CD14-positive monocyte (primary cell): ENCODE results near the gene HSFX2. TPM values are rescaled to one million over a fixed set of nuclear protein-coding genes. Genes with fewer than 3 reads are reported as not detected.

Experiments
- DNase-seq, 3 donors: peaks; one replicate each; pipeline ENCODE4 v3.0.0-alpha.2; 2011 to 2022
- H2AFZ ChIP-seq: 2 replicates; pipeline ENCODE4 v1.6.0; 2012; ENCODE audit warnings: mild to moderate bottlenecking, low read depth, low read length, inconsistent platforms; ENCODE audit not compliant: insufficient read depth, poor library complexity, severe bottlenecking
- H3K27ac ChIP-seq, 2 donors: 1 replicate in 1 of 2; 2 replicates in 1 of 2; pipeline ENCODE4 v1.5.1; 2012 to 2013; ENCODE audit warnings: low read length in 2 of 2, control low read depth in 1 of 2, inconsistent platforms in 1 of 2, low read depth in 1 of 2, mild to moderate bottlenecking in 1 of 2
- H3K27me3 ChIP-seq, 2 donors: one replicate each; pipeline versions ENCODE4 v1.6.0 to v1.6.1; 2011 to 2013; ENCODE audit warnings: low read length in 2 of 2; ENCODE audit not compliant: control insufficient read depth in 2 of 2, insufficient read depth in 2 of 2
- H3K36me3 ChIP-seq, 2 donors: replicated peaks in 1 of 2; 1 replicate in 1 of 2; 2 replicates in 1 of 2; pipeline versions ENCODE4 v1.5.1 to v1.6.1; 2012 to 2013; ENCODE audit warnings: low read length in 2 of 2, control low read depth in 1 of 2, inconsistent platforms in 1 of 2, mild to moderate bottlenecking in 1 of 2; ENCODE audit not compliant: insufficient read depth in 2 of 2, control insufficient read depth in 1 of 2
- H3K4me1 ChIP-seq, 2 donors: 1 replicate in 1 of 2; 2 replicates in 1 of 2; pipeline versions ENCODE4 v1.5.1 to v1.6.1; 2012 to 2013; ENCODE audit warnings: low read length in 2 of 2, control low read depth in 1 of 2, inconsistent platforms in 1 of 2, mild to moderate bottlenecking in 1 of 2, moderate library complexity in 1 of 2; ENCODE audit not compliant: insufficient read depth in 2 of 2, control insufficient read depth in 1 of 2
- H3K4me2 ChIP-seq: replicated peaks from 2 replicates; pipeline ENCODE3; 2012; ENCODE audit warnings: low read length, moderate library complexity, mild to moderate bottlenecking; ENCODE audit not compliant: poor library complexity, severe bottlenecking; ENCODE audit errors: extremely low read depth
- H3K4me3 ChIP-seq, 3 experiments: fragments of 200-600 bp in 1 of 3; sonication (generic) in 1 of 3; replicated peaks in 1 of 3; 1 replicate in 2 of 3; 2 replicates in 1 of 3; pipeline ENCODE4 v1.5.1; 2011 to 2013; ENCODE audit warnings: low read length in 3 of 3, mild to moderate bottlenecking in 3 of 3, control low read depth in 2 of 3, low read depth in 2 of 3, inconsistent platforms in 1 of 3, moderate library complexity in 1 of 3
- H3K79me2 ChIP-seq: 2 replicates; pipeline ENCODE4 v1.6.0; 2012; ENCODE audit warnings: mild to moderate bottlenecking, control low read depth, inconsistent platforms, low read length, moderate library complexity; ENCODE audit not compliant: insufficient read depth
- H3K9ac ChIP-seq: 2 replicates; pipeline ENCODE4 v1.6.0; 2017; ENCODE audit warnings: low read length, mild to moderate bottlenecking; ENCODE audit not compliant: insufficient read depth, poor library complexity, severe bottlenecking
- H3K9me3 ChIP-seq, 2 donors: replicated peaks in 1 of 2; 1 replicate in 1 of 2; 2 replicates in 1 of 2; pipeline versions ENCODE4 v1.5.1 to v1.6.1; 2012 to 2013; ENCODE audit warnings: low read length in 2 of 2, control low read depth in 1 of 2; ENCODE audit not compliant: control insufficient read depth in 1 of 2, insufficient read depth in 1 of 2
- H4K20me1 ChIP-seq: 2 replicates; pipeline ENCODE4 v1.6.0; 2012; ENCODE audit warnings: mild to moderate bottlenecking, low read length, control low read depth, moderate library complexity; ENCODE audit not compliant: insufficient read depth
- H3K27ac Mint-ChIP-seq, 7 donors: one replicate each; pipeline ENCODE4 v1.8.0; 2020; ENCODE audit warnings: mild to moderate bottlenecking in 7 of 7, mixed read lengths in 7 of 7, moderate library complexity in 6 of 7, inconsistent platforms in 2 of 7
- H3K27me3 Mint-ChIP-seq, 3 donors: one replicate each; pipeline ENCODE4 v1.8.0; 2021 to 2022; ENCODE audit warnings: low read depth in 3 of 3, mild to moderate bottlenecking in 3 of 3, mixed read lengths in 3 of 3, moderate library complexity in 3 of 3, inconsistent platforms in 1 of 3
- H3K36me3 Mint-ChIP-seq, 2 donors: one replicate each; pipeline ENCODE4 v1.8.0; 2020; ENCODE audit warnings: mixed read lengths in 2 of 2, inconsistent platforms in 1 of 2, mild to moderate bottlenecking in 1 of 2
- H3K4me1 Mint-ChIP-seq: one replicate; pipeline ENCODE4 v1.8.0; 2020; ENCODE audit warnings: mild to moderate bottlenecking, mixed read lengths
- H3K4me3 Mint-ChIP-seq, 2 donors: one replicate each; pipeline ENCODE4 v1.8.0; 2020; ENCODE audit warnings: mild to moderate bottlenecking in 2 of 2, mixed read lengths in 2 of 2, moderate library complexity in 1 of 2
- H3K9me3 Mint-ChIP-seq, 7 donors: one replicate each; pipeline ENCODE4 v1.8.0; 2020 to 2022; ENCODE audit warnings: mixed read lengths in 7 of 7, mild to moderate bottlenecking in 6 of 7, moderate library complexity in 6 of 7, inconsistent platforms in 2 of 7
- CTCF ChIP-seq: fragments of 200-600 bp; IDR thresholded peaks from one replicate; pipeline ENCODE4 v1.8.0; 2022; ENCODE audit warnings: antibody characterized with exemption, mild to moderate bottlenecking
- WGBS: methylation state at CpG from one replicate; pipeline ENCODE4 v1.1.5; 2013; ENCODE audit warnings: missing lambda C conversion rate; ENCODE audit not compliant: insufficient coverage; 5-methylcytosine and 5-hydroxymethylcytosine counted together
- intact Hi-C, 2 donors: fragments of 100-400 bp; cut with micrococcal nuclease; formaldehyde crosslinking; loops; one replicate each; pipeline versions ENCODE4 v1.15.0 to v1.15.1; 2023
- polyA plus RNA-seq, 3 donors: library from polyadenylated mRNA; depleted of rRNA in 1 of 3; unstranded in 2 of 3; stranded (reverse) in 1 of 3; fragments of 300-500 nt in 2 of 3; fragments of >200 nt in 1 of 3; fragmentation: Illumina TruSeq in 2 of 3; gene quantifications; 1 replicate in 2 of 3; 2 replicates in 1 of 3; pipeline ENCODE4 v1.2.3, GENCODE V29; 2012 to 2021

HSFX2 gene
- polyA plus RNA-seq, 3 donors = 0.11 TPM; not detected in 2

GRCh38 chrX:149633511-149633910, 38.4 kb upstream of the HSFX2 start:
- no peak for DNase-seq
- peaks cover 20% of the 10 kb centered on the region for H3K4me1 Mint-ChIP-seq
- no peak overlapping the region for H3K4me2 ChIP-seq
- H3K9ac ChIP-seq = no peak overlapping the region
- H3K27ac Mint-ChIP-seq = no peak overlapping the region
- H3K27me3 Mint-ChIP-seq = peaks cover 0 to 13% (median 9%) of the 10 kb centered on the region in 3 donors
- intact Hi-C loops = no loop called here
- peaks cover 21% of the 10 kb centered on the region for H4K20me1 ChIP-seq
- H3K27ac ChIP-seq = no peak overlapping the region
- peaks cover 14 to 16% of the 10 kb centered on the region in 2 donors for H3K4me1 ChIP-seq
- H3K36me3 ChIP-seq = no peaks in the 10 kb centered on the region
- no peaks in the 10 kb centered on the region for H3K36me3 Mint-ChIP-seq
- no peak overlapping the region for H3K4me3 ChIP-seq
- TF ChIP-seq CTCF = no peak
- H3K79me2 ChIP-seq = peaks cover 20% of the 10 kb centered on the region
- H3K27me3 ChIP-seq = peaks cover 0 to 6% of the 10 kb centered on the region in 2 donors
- H3K9me3 Mint-ChIP-seq = peaks cover 0 to 9% (median 5%) of the 10 kb centered on the region in 7 donors
- no peak overlapping the region for H2AFZ ChIP-seq
- H3K9me3 ChIP-seq = no peaks in the 10 kb centered on the region
- no peak overlapping the region for H3K4me3 Mint-ChIP-seq

- peak; percentile 35 to 75 (median 45) for DNase-seq
- H3K27me3 Mint-ChIP-seq = peaks cover 0 to 13% (median 9%) of the 10 kb centered on the region in 3 donors
- peak within 1 kb of the TSS; percentile 47 to 76 (median 61) for H3K4me3 ChIP-seq
- H3K27me3 ChIP-seq = peaks cover 0 to 6% of the 10 kb centered on the region in 2 donors
- peak within 1 kb of the TSS; percentile 79 for H3K4me2 ChIP-seq
- peaks cover 32% of the 10 kb centered on the region for H3K79me2 ChIP-seq
- peaks cover 28% of the 10 kb centered on the region for H4K20me1 ChIP-seq
- intact Hi-C loops = no loop called here
- H3K9me3 Mint-ChIP-seq = peaks cover 0 to 4% (median 0%) of the 10 kb centered on the region in 7 donors
- H3K9me3 ChIP-seq = no peaks in the 10 kb centered on the region
- no peak for TF ChIP-seq CTCF
- peaks cover 14 to 16% of the 10 kb centered on the region in 2 donors for H3K4me1 ChIP-seq
- H3K36me3 Mint-ChIP-seq = no peaks in the 10 kb centered on the region
- H3K27ac ChIP-seq = peak within 1 kb of the TSS in 1 of 2 donors; percentile 48
- peak within 1 kb of the TSS; percentile 81 for H2AFZ ChIP-seq
- H3K4me3 Mint-ChIP-seq = peak within 1 kb of the TSS; percentile 89 to 94
- H3K36me3 ChIP-seq = no peaks in the 10 kb centered on the region
- H3K4me1 Mint-ChIP-seq = peaks cover 23% of the 10 kb centered on the region
- WGBS = under 1% methylated on average over 71 of the region's 102 CpGs
- peak within 1 kb of the TSS; percentile 66 for H3K9ac ChIP-seq
- peak within 1 kb of the TSS in 6 of 7 donors; percentile 25 to 80 (median 57) for H3K27ac Mint-ChIP-seq
These were observed 36.4 kb upstream of the HSFX2 start, which contains the start of gene TMEM185A for GRCh38 chrX:149631234-149632165. TSS of gene TMEM185A (minus strand) at chrX:149631792. CDS start at chrX:149631580, 212 bp downstream.
